WI38 (cell line): ENCODE results near the gene RNF217.
"Not testable (repeated sequence)": the region's sequence is repeated elsewhere in the genome, so short reads cannot be mapped to it uniquely, and the experiment has no call there.

ENCODE experiments used
- H3K4me3 ChIP-seq: 2 replicates; pipeline ENCODE4 v1.5.1; 2011; ENCODE audit warnings: low read depth, mild to moderate bottlenecking, control low read depth, low read length
- TF ChIP-seq, protein P1 (sequence below): IDR thresholded peaks from 2 replicates; pipeline ENCODE4 v1.5.1; 2012; ENCODE audit warnings: low read depth, mild to moderate bottlenecking, control low read depth, low read length

RNF217 gene

DNA sequence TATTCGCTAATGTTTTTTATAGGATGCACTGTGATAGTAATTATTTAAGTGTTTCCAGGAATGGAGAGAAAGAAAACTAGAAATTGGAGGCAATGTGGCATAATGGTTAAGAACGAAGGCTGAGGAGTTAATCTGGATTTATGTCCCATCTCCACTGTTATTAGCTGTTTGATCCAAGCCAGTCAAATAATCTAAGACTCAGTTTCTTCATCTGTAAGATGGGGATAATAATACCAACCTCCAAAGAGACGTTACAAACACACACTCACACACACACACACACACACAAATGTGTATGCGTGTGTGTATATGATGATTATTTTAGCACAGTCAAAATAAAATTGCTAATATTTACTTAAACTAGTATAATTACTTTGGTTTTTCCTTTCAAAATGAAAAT is 154.5 kb downstream of the RNF217 start:
- H3K4me3 ChIP-seq, result no peak overlapping the region
- TF ChIP-seq, protein P1, sequence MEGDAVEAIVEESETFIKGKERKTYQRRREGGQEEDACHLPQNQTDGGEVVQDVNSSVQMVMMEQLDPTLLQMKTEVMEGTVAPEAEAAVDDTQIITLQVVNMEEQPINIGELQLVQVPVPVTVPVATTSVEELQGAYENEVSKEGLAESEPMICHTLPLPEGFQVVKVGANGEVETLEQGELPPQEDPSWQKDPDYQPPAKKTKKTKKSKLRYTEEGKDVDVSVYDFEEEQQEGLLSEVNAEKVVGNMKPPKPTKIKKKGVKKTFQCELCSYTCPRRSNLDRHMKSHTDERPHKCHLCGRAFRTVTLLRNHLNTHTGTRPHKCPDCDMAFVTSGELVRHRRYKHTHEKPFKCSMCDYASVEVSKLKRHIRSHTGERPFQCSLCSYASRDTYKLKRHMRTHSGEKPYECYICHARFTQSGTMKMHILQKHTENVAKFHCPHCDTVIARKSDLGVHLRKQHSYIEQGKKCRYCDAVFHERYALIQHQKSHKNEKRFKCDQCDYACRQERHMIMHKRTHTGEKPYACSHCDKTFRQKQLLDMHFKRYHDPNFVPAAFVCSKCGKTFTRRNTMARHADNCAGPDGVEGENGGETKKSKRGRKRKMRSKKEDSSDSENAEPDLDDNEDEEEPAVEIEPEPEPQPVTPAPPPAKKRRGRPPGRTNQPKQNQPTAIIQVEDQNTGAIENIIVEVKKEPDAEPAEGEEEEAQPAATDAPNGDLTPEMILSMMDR, result no peak

- no peak overlapping the region for H3K4me3 ChIP-seq
- TF ChIP-seq, protein P1, result no peak
Measured at GRCh38 chr6:125117818-125118217, 155.6 kb downstream of the RNF217 start.

GRCh38 chr6:125120054-125120590 is 157.9 kb downstream of the RNF217 start:
- TF ChIP-seq, protein P1, result no peak
- no peak overlapping the region for H3K4me3 ChIP-seq

DNA sequence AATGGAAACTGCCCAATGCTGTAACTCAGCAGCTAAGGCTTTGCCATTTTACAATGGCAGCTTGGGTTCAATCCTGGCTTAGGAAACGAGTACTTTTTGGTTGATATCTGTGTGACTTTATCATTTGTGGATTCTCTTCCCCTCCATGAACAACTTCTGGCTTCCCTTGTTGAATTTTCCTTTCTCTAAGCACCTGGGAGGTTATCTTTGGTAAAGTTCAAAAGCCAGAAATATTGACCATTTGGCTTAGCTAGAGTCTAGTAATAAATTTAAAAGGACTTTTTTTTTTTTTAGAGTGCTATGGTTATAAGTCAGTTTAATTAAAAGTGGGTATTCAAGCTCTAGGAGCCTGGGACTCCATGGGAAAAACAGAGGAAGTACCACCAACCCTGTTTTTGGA is 159.7 kb downstream of the RNF217 start:
- H3K4me3 ChIP-seq, result no peak overlapping the region
- TF ChIP-seq, protein P1, result no peak

DNA sequence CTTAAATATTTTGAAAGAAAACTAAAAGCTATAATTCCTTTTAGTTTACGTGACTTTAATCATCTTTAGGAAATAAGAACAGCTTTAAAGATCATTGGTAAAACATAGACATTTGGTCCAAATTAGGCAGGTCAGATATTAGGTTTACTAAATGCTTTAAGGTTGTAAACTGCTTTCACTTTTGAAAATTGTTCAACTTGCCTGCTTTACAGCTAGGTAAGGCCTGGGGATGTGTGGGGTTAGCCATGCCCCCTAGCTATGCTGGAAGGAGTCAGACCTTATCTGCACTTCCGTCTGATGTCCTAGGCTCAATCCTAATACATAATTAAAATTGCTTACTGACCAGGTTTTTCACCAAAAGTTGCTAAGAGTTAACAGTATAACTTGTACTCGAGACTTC is 160.8 kb downstream of the RNF217 start:
- TF ChIP-seq, protein P1, result no peak
- no peak overlapping the region for H3K4me3 ChIP-seq

DNA sequence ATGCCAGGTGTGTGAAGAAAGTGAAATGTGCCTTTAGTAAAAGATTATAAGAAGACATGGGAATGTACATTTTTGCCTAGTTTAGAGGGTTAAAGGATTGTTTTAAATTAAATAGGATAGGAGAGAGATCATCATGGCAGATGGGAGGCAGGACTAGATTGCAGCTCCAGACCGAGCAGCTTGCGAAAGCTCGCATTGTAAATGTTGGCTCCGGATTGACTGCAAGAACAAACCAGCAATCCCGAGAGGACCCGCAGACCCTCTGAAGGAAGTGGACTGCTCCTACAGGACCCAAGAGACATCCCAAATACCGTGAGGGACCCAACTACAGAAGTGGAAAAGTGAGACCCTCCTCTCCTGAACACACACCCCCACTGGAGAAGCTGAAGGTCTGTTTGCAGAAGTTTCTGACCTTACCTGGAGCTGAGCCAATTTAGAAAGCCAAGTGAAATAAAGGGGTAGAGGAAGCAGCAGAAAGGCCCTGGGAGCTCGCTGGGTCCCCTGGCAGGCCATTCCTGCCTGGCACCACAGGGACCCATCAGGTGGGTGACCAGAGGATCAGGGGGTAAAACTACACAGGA is 161.3 kb downstream of the RNF217 start:
- no peak overlapping the region for H3K4me3 ChIP-seq
- TF ChIP-seq, protein P1, result no peak

DNA sequence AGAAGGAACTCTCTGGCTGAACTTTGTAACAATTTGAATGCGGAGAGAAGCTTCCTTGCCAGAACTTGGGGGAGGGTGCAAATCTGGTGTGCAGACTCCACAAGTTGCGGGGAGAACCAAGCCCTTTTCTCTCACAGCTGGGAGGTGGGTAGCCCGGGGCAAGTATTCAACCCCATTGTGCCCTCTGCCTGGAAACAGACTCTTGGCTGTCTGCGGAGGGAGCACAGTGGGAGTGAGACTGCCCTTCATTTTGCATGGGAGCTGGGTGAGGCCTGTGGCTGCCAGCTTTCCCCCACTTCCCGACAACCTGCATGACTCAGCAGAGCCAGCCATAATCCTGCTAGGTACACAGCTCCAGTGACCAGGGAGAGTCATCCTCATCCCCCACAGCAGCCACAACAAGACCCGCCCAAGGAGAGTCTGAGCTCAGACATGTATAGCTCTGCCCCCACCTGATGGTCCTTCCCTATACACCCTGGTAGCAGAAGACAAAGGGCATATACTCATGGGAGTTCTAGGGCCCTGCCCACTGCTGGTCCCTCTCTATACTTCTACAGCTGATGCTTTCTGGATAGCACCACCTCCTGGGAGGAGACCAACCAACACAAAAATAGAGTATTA is 161.9 kb downstream of the RNF217 start:
- TF ChIP-seq, protein P1, result no peak

DNA sequence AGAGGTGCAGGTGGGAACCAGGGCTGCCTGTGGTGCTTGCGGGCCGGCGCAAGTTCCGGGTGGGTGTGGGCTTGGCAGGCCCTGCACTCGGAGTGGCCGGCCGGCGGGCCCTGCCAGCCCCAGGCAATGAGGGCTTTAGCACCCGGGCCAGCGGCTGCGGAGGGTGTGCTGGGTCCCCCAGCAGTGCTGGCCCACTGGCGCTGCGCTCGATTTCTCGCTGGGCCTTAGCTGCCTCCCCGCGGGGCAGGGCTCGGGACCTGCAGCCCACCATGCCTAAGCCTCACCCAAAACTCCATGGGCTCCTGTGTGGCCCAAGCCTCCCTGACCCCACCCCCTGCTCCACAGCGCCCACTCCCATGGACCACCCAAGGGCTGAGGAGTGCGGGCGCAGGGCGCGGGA is 163.6 kb downstream of the RNF217 start:
- H3K4me3 ChIP-seq, result not testable (repeated sequence)

More for the DNA sequence above, 161.9 kb downstream of the RNF217 start:
- H3K4me3 ChIP-seq, result no peak overlapping the region
